Nephron (organoid): ENCODE results near the gene SDS.

ENCODE experiments used
- H3K27ac Mint-ChIP-seq, 3 experiments: 2 replicates each; pipeline ENCODE4 v1.8.0; 2020; ENCODE audit warnings: mixed read lengths in 3 of 3, mild to moderate bottlenecking in 2 of 3, moderate library complexity in 1 of 3
- H3K27me3 Mint-ChIP-seq: 2 replicates; pipeline ENCODE4 v1.8.0; 2021; ENCODE audit warnings: low read depth, mild to moderate bottlenecking, moderate library complexity, mixed read lengths
- H3K36me3 Mint-ChIP-seq: 2 replicates; pipeline ENCODE4 v1.8.0; 2020; ENCODE audit warnings: low read depth, mixed read lengths
- H3K4me1 Mint-ChIP-seq: 2 replicates; pipeline ENCODE4 v1.8.0; 2020; ENCODE audit warnings: mixed read lengths
- H3K4me3 Mint-ChIP-seq, 3 experiments: 2 replicates each; pipeline ENCODE4 v1.8.0; 2020; ENCODE audit warnings: mild to moderate bottlenecking in 3 of 3, mixed read lengths in 3 of 3, moderate library complexity in 2 of 3
- H3K9me3 Mint-ChIP-seq: 2 replicates; pipeline ENCODE4 v1.8.0; 2020; ENCODE audit warnings: mixed read lengths
- CTCF ChIP-seq, 3 experiments: fragments of 200-600 bp; sonication (generic); IDR thresholded peaks; one replicate each; pipeline ENCODE4 v1.5.0; 2021; ENCODE audit warnings: antibody characterized with exemption in 3 of 3; ENCODE audit not compliant: unreplicated experiment in 3 of 3

SDS gene

GRCh38 chr12:113400362-113400761, 3.3 kb downstream of the SDS start:
- no peaks in the 10 kb centered on the region for H3K36me3 Mint-ChIP-seq
- peaks cover 7% of the 10 kb centered on the region for H3K4me1 Mint-ChIP-seq
- no peak overlapping the region for H3K27ac Mint-ChIP-seq
- H3K9me3 Mint-ChIP-seq, result no peaks in the 10 kb centered on the region
- H3K4me3 Mint-ChIP-seq, result no peak overlapping the region
- H3K27me3 Mint-ChIP-seq, result peaks cover 20% of the 10 kb centered on the region
- no peak for TF ChIP-seq CTCF (IDR thresholded peaks at IDR 0.05; ENCODE audit: unreplicated experiment in 3 of 3)

GRCh38 chr12:113399490-113399889, 4.2 kb downstream of the SDS start:
- Mint-ChIP-seq H3K27ac (no peak overlapping the region), H3K4me1 (peaks cover 7% of the 10 kb centered on the region), H3K27me3 (peaks cover 28% of the 10 kb centered on the region), H3K36me3 (no peaks in the 10 kb centered on the region), H3K4me3 (no peak overlapping the region), H3K9me3 (no peaks in the 10 kb centered on the region)
- no peak for TF ChIP-seq CTCF (IDR thresholded peaks at IDR 0.05; ENCODE audit: unreplicated experiment in 3 of 3)

GRCh38 chr12:113398346-113399290, 5.1 kb downstream of the SDS start:
- Mint-ChIP-seq H3K36me3 (no peaks in the 10 kb centered on the region), H3K4me3 (no peak overlapping the region), H3K4me1 (no peaks in the 10 kb centered on the region), H3K27me3 (peaks cover 24% of the 10 kb centered on the region), H3K9me3 (no peaks in the 10 kb centered on the region), H3K27ac (no peak overlapping the region)
- TF ChIP-seq CTCF (IDR thresholded peaks at IDR 0.05; ENCODE audit: unreplicated experiment in 3 of 3), result no peak

GRCh38 chr12:113397497-113398197, 6.0 kb downstream of the SDS start:
- H3K27me3 Mint-ChIP-seq, result peaks cover 28% of the 10 kb centered on the region
- no peaks in the 10 kb centered on the region for H3K36me3 Mint-ChIP-seq
- no peak overlapping the region for H3K4me3 Mint-ChIP-seq
- no peak overlapping the region for H3K27ac Mint-ChIP-seq
- H3K9me3 Mint-ChIP-seq, result no peaks in the 10 kb centered on the region
- no peaks in the 10 kb centered on the region for H3K4me1 Mint-ChIP-seq
- no peak for TF ChIP-seq CTCF (IDR thresholded peaks at IDR 0.05; ENCODE audit: unreplicated experiment in 3 of 3)

GRCh38 chr12:113396828-113397496, 6.7 kb downstream of the SDS start:
- Mint-ChIP-seq H3K27me3 (peaks cover 28% of the 10 kb centered on the region), H3K4me1 (no peaks in the 10 kb centered on the region), H3K9me3 (no peaks in the 10 kb centered on the region), H3K4me3 (no peak overlapping the region), H3K27ac (no peak overlapping the region), H3K36me3 (no peaks in the 10 kb centered on the region)
- TF ChIP-seq CTCF (IDR thresholded peaks at IDR 0.05; ENCODE audit: unreplicated experiment in 3 of 3), result no peak
